OCI-LY1 (cell line): ENCODE data around the gene ANKRD26.

ENCODE experiments used
- H2AFZ ChIP-seq: fragments of 200-600 bp; sonication (generic), shearing (Covaris generic); 2 replicates; pipeline ENCODE4 v1.6.0; 2014; ENCODE audit warnings: antibody characterized with exemption, mild to moderate bottlenecking, low read length
- H3F3A ChIP-seq: fragments of 200-600 bp; sonication (generic), shearing (Covaris generic); 2 replicates; pipeline ENCODE4 v1.6.0; 2014; ENCODE audit warnings: mild to moderate bottlenecking, antibody characterized with exemption, low read length, moderate library complexity; ENCODE audit not compliant: insufficient read depth
- H3K27ac ChIP-seq: fragments of 200-600 bp; sonication (generic); 2 replicates; pipeline ENCODE4 v1.5.1; 2014; ENCODE audit warnings: low read length, mixed run types, mild to moderate bottlenecking, low read depth; ENCODE audit not compliant: poor library complexity, severe bottlenecking
- H3K27me3 ChIP-seq: fragments of 200-600 bp; sonication (generic); 2 replicates; pipeline ENCODE4 v1.6.0; 2014; ENCODE audit warnings: antibody characterized with exemption, mild to moderate bottlenecking, low read length, moderate library complexity; ENCODE audit not compliant: insufficient read depth
- H3K36me3 ChIP-seq: fragments of 200-600 bp; sonication (generic); 2 replicates; pipeline ENCODE4 v1.6.1; 2014; ENCODE audit warnings: mild to moderate bottlenecking, antibody characterized with exemption, low read length, moderate library complexity, mixed read lengths; ENCODE audit not compliant: insufficient read depth
- H3K4me1 ChIP-seq: fragments of 200-600 bp; sonication (generic); 2 replicates; pipeline ENCODE4 v1.5.1; 2014; ENCODE audit warnings: mild to moderate bottlenecking, low read length, moderate library complexity; ENCODE audit not compliant: insufficient read depth, severe bottlenecking
- H3K4me2 ChIP-seq: fragments of 200-600 bp; sonication (generic), shearing (Covaris generic); 2 replicates; pipeline ENCODE4 v1.6.1; 2014; ENCODE audit warnings: low read length
- H3K4me3 ChIP-seq: fragments of 200-600 bp; sonication (generic); 2 replicates; pipeline ENCODE4 v1.5.1; 2014; ENCODE audit warnings: low read length, low read depth, mild to moderate bottlenecking, mixed read lengths; ENCODE audit not compliant: poor library complexity, severe bottlenecking
- H3K79me2 ChIP-seq: fragments of 200-600 bp; shearing (Covaris generic); 2 replicates; pipeline ENCODE4 v1.6.1; 2016; ENCODE audit warnings: mixed run types, low read length, mixed read lengths; ENCODE audit not compliant: insufficient read depth
- H3K9ac ChIP-seq: fragments of 200-600 bp; sonication (generic), shearing (Covaris generic); 2 replicates; pipeline ENCODE4 v1.6.1; 2014; ENCODE audit warnings: mild to moderate bottlenecking, low read length, mixed read lengths
- H3K9me2 ChIP-seq: fragments of 200-600 bp; sonication (generic), shearing (Covaris generic); 2 replicates; pipeline ENCODE4 v1.6.1; 2014; ENCODE audit warnings: low read depth, mild to moderate bottlenecking, low read length, mixed read lengths
- H3K9me3 ChIP-seq: fragments of 200-600 bp; shearing (Covaris generic); 2 replicates; pipeline ENCODE4 v1.6.1; 2014; ENCODE audit warnings: low read length, mixed read lengths
- H4K20me1 ChIP-seq: fragments of 200-600 bp; sonication (generic), shearing (Covaris generic); 2 replicates; pipeline ENCODE4 v1.6.0; 2016; ENCODE audit warnings: mild to moderate bottlenecking, low read length; ENCODE audit not compliant: insufficient read depth
- EZH2 ChIP-seq: fragments of 200-600 bp; sonication (generic), shearing (Covaris generic); IDR thresholded peaks from 2 replicates; pipeline ENCODE4 v1.8.0; 2017; ENCODE audit warnings: borderline replicate concordance, mixed run types, mild to moderate bottlenecking, antibody characterized with exemption, low read length, moderate library complexity, mixed read lengths
- TF ChIP-seq, protein P1 (sequence below): fragments of 200-600 bp; sonication (generic), shearing (Covaris generic); IDR thresholded peaks from 2 replicates; pipeline ENCODE4 v1.5.1; 2017; ENCODE audit warnings: mild to moderate bottlenecking, antibody characterized with exemption, low read length, moderate library complexity, mixed read lengths

Gene ANKRD26

DNA sequence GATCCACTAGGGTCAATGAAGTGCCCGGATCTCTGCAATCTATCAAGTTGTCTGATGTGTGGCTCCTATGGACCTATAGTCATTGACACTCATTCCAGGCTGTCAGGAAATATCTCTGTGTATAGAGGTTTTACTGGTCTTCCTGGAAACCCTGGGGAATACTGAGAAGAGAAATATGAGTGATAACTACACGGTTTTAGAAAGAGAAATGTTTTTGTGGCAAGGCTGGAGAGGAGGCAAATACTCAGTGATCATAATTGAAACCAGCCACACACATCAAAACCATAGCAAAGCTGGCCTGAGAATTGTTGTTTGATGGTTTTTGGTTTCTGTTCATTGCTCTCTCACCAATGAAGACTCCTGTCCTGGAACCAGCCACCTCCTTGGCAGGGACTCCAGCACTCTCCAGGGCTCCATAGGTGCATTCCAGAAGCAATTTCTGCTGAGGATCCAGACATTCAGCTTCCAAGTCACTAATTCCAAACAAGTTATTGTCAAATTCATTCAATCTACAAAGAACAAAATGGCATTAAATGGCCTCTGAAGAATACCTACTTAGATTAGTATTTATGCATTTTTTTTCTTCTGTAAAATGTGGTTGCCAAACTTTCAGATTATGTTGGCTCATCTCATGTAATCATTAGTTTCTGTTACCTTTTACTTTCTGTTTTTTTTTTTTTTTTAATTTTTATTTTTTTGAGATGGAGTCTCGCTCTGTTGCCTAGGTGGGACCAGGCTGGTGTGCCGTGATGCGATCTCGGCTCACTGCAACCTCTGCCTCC lies 131.0 kb downstream of the ANKRD26 start:
- Histone ChIP-seq H3K9me3 (no peaks in the 10 kb centered on the region), H3K4me1 (no peaks in the 10 kb centered on the region), H3K9me2 (no peaks in the 10 kb centered on the region), H3K9ac (no peak overlapping the region), H3K27ac (no peak overlapping the region), H3K36me3 (no peaks in the 10 kb centered on the region), H3K4me3 (no peak overlapping the region), H3K27me3 (no peaks in the 10 kb centered on the region), H3F3A (no peaks in the 10 kb centered on the region), H2AFZ (no peak overlapping the region), H4K20me1 (no peaks in the 10 kb centered on the region), H3K79me2 (no peaks in the 10 kb centered on the region), H3K4me2 (no peak overlapping the region)
- TF ChIP-seq, protein P1, sequence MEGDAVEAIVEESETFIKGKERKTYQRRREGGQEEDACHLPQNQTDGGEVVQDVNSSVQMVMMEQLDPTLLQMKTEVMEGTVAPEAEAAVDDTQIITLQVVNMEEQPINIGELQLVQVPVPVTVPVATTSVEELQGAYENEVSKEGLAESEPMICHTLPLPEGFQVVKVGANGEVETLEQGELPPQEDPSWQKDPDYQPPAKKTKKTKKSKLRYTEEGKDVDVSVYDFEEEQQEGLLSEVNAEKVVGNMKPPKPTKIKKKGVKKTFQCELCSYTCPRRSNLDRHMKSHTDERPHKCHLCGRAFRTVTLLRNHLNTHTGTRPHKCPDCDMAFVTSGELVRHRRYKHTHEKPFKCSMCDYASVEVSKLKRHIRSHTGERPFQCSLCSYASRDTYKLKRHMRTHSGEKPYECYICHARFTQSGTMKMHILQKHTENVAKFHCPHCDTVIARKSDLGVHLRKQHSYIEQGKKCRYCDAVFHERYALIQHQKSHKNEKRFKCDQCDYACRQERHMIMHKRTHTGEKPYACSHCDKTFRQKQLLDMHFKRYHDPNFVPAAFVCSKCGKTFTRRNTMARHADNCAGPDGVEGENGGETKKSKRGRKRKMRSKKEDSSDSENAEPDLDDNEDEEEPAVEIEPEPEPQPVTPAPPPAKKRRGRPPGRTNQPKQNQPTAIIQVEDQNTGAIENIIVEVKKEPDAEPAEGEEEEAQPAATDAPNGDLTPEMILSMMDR = no peak

DNA sequence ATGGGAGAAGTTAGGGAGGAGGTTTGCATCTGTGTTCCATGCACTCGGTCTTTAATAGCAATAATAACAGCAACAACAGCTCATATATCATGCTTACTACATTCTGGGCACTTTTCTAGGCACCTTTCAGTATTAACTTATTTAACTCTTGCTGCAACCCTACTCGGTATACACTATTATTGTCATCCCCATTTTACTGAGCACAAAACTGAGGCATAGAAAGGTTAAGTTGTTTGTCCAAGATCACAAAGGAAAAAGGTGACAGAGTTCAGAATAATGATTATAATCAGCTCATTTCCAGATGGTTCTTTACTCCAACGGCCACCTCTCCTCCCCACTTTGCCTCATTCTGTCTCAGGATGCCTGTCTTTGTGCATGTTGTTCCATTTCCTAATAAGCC lies 137.5 kb downstream of the ANKRD26 start:
- Histone ChIP-seq H3K27me3 (no peaks in the 10 kb centered on the region), H3K36me3 (no peaks in the 10 kb centered on the region), H4K20me1 (no peaks in the 10 kb centered on the region), H3K9me3 (no peaks in the 10 kb centered on the region), H3K4me1 (no peaks in the 10 kb centered on the region), H2AFZ (no peak overlapping the region), H3K79me2 (no peaks in the 10 kb centered on the region), H3K9me2 (no peaks in the 10 kb centered on the region), H3K4me2 (no peak overlapping the region), H3F3A (no peaks in the 10 kb centered on the region), H3K27ac (no peak overlapping the region), H3K4me3 (no peak overlapping the region), H3K9ac (no peak overlapping the region)
- TF ChIP-seq EZH2 = no peak
- TF ChIP-seq, protein P1 = no peak

DNA sequence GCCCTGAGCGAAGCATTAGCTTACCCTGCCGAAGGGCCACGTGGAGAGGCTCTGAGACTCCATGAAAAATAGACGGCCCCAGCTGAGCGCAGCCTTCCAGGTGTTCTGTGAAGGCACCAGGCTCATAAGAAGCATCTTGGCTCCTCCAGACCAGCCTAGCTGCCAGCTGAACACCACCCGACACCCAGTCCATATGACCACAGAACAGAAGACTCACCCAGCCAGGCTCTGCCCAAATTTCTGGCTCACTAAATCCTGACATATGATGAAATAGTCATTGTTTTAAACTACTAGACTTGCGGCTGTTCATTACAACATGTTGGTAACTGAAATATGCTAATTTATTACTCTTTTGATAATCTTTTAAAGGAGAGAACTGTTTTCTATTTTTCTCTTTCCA lies 140.0 kb downstream of the ANKRD26 start:
- H3K4me3 ChIP-seq = no peak overlapping the region
- H3K79me2 ChIP-seq = no peaks in the 10 kb centered on the region
- H3K4me2 ChIP-seq = no peak overlapping the region
- no peak overlapping the region for H3K9ac ChIP-seq
- H3K27me3 ChIP-seq = no peaks in the 10 kb centered on the region
- no peaks in the 10 kb centered on the region for H3F3A ChIP-seq
- H3K9me2 ChIP-seq = no peaks in the 10 kb centered on the region
- no peaks in the 10 kb centered on the region for H4K20me1 ChIP-seq
- no peaks in the 10 kb centered on the region for H3K4me1 ChIP-seq
- H2AFZ ChIP-seq = no peak overlapping the region
- H3K9me3 ChIP-seq = no peaks in the 10 kb centered on the region
- H3K36me3 ChIP-seq = no peaks in the 10 kb centered on the region
- no peak overlapping the region for H3K27ac ChIP-seq
- no peak for TF ChIP-seq EZH2
- TF ChIP-seq, protein P1 = no peak
